Stimulated activated CD4-positive, alpha-beta T cell treated with anti-CD3 and anti-CD28 coated beads, Interleukin-4, amount 100 ng/mL, for 1 hour (primary cell): Measurements from ENCODE around the gene CALN1.
"Not testable (repeated sequence)": the region's sequence is repeated elsewhere in the genome, so short reads cannot be mapped to it uniquely, and the experiment has no call there.

ENCODE experiments used
- DNase-seq: peaks from one replicate; pipeline ENCODE4 v3.0.0-alpha.2; 2020

The CALN1 gene

GRCh38 chr7:71961283-71961682 is 450.9 kb downstream of the CALN1 start:
- DNase-seq, result no peak

DNA sequence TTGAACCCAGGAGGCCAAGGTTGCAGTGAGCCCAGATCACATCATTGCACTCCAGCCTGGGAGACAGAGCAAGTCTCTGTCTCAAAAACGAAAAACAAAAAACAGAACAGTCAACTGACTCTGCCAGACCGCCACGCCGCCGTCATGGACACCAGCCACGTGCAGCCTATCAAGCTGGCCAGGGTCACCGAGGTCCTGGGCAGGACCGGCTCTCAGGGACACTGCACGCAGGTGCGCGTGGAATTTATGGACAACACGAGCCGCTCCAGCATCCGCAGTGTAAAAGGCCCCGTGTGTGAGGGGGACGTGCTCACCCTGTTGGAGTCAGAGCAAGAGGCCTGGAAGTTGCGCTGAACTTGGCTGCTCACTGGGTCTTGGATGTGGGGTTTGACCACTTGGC is 470.0 kb downstream of the CALN1 start:
- no peak for DNase-seq

- DNase-seq, result no peak
Measured at GRCh38 chr7:71937840-71938371, 474.2 kb downstream of the CALN1 start.

- DNase-seq, result no peak
Measured at GRCh38 chr7:71935674-71936073, 476.5 kb downstream of the CALN1 start.

GRCh38 chr7:71933426-71933825 is 478.7 kb downstream of the CALN1 start:
- DNase-seq, result no peak

- DNase-seq, result no peak
Measured at GRCh38 chr7:71925663-71926062, 486.5 kb downstream of the CALN1 start.

DNA sequence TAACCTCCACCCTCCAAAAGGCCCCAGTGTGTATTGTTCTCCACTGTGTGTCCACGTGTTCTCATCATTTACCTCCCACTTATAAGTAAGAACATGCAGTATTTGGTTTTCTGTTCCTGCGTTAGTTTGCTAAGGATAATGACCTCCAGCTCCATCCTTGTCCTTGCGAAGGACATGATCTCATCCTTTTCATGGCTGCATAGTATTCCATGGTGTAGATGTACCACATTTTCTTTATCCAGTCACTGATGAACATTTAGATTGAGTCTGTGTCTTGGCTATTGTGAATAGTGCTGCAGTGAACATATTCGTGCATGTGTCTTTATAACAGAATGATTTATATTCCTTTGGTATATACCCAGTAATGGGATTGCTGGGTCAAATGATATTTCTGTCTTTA is 497.9 kb downstream of the CALN1 start:
- DNase-seq, result not testable (repeated sequence)

DNA sequence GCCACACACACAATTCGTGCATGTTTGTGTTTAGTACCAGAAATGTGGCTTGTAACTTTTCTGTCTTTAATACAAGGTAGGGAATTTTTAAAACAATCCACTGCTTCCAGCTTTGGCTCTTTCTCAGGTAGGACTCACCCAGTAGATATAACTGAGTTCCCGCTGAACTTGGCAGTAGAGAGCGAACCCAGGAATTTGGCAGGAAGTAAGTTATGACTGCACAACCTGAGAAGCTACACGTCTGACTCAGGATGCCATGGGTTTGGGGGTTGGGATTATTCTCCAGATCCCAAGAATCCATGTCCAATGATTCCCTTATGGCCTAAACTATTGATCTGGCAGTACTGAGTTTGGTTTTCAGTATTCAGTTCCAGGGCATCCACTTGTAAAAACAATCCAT is 499.7 kb downstream of the CALN1 start:
- DNase-seq, result no peak

- no peak for DNase-seq
Measured at GRCh38 chr7:71911051-71911450, 501.1 kb downstream of the CALN1 start.

GRCh38 chr7:71905821-71906220 is 506.3 kb downstream of the CALN1 start:
- DNase-seq, result no peak

- no peak for DNase-seq
Measured at GRCh38 chr7:71904484-71904883, 507.7 kb downstream of the CALN1 start.

DNA sequence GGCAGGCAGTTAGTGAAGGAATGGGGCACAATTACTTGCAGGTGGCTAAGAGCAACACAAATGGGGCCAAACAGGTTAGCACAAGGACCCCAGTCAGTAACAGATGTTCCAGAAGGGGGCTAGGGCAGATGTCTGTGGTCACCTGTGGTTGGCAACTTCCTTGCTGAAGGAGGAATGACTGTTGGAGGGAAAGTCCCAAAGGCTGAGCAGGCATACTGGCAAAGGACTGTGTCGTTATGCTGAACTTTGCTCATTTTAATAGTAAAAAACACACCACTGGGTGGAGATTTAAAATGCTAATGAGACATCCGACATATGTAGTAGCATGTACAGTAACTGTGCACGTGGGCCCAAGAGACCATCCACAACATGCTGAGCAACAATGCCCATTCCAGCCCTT is 511.6 kb downstream of the CALN1 start:
- DNase-seq, result no peak

GRCh38 chr7:71896535-71896934 is 515.6 kb downstream of the CALN1 start:
- DNase-seq, result no peak

DNA sequence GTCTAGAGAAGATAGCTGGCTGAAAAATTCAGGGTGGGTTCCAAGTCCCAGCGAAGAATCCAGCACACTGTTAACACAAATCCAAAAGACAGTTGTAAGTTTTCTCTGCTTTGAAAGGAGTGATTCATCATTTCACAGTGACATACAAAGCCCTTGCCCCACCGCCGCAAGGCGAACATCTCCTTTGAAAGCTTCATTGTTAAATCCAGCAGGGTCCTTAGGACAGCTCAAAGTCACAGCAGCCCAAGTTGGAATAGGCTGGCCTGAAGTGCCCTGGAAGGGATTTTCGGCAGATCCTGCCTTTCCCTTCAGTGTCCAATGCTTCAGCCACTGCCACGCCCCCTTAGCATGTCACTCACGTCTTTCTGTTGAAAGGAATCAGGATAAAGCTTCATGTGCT is 526.1 kb downstream of the CALN1 start:
- no peak for DNase-seq

DNA sequence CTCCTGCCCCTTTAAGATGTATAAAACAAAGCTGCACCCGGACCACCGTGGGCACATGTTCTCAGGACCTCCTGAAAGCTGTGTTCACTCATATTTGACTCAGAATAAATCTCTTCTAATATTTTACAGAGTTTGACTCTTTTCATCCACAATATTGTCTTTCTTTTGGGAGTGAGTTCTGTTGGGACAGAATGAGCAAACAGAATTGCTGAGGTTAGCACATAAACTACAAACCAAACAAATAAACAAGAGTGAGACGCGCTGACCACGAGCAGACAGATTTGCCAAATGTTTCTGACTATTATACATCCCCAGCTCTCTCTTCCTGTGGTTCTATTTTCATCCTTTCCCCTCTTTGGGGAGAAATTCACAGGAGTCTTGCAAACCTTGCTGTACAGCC is 526.7 kb downstream of the CALN1 start:
- DNase-seq, result no peak

DNA sequence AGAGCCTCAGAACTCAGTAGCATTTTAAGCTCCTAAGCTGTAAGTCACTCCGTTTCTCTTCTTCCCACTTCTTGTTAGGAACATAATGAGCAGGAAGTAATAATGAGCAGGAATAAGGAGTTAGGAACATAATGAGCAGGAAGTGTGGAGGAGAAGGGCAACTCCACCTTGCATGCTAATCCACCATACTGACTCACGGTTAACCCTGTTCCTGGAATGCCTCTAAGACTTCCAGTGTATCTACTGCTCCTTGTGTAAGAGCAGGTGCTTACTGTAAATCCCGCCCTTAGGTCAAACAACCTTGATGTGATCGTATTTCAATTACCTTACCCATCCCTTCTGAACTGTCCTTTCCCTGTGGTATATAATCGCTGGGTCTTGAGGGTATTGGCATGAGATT is 528.7 kb downstream of the CALN1 start:
- no peak for DNase-seq

DNA sequence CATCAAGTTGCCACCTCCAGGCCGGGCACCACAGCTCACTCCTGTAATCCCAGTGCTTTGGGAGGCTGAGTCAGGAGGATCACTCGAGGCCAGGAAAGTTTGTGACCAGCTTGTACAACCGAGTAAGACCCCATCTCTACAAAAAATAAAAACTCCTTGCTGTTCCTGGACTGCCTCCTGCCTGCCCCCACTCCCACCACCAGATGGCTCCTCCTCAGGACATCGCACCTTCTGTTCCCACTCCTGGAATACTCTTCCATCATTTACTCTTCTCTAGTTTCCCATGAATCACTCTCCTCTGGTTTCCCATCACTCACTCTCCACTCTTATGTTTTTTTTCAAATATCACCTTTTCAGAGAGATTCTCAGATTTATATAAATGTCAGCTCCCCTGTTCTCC is 540.7 kb downstream of the CALN1 start:
- no peak for DNase-seq

GRCh38 chr7:71870812-71871211 is 541.3 kb downstream of the CALN1 start:
- no peak for DNase-seq

DNA sequence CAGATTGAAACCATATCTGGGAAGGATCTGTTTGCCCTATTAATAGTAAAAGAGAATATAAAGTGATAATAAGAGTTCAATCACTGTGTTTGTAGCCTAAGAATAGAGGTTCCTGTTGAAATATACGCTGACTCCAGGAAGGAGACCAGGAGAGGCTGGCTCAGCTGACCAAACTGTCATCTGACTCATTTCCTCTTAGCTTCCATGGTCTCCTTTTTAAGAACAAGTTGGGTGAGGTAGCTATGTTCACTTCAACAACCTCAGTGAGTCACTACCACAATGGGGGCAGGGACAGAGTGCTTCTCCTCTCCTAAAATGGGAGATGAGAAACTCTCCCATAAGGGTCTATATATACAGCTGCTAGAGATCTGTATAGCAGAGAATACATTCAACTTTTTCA is 543.3 kb downstream of the CALN1 start:
- no peak for DNase-seq

DNA sequence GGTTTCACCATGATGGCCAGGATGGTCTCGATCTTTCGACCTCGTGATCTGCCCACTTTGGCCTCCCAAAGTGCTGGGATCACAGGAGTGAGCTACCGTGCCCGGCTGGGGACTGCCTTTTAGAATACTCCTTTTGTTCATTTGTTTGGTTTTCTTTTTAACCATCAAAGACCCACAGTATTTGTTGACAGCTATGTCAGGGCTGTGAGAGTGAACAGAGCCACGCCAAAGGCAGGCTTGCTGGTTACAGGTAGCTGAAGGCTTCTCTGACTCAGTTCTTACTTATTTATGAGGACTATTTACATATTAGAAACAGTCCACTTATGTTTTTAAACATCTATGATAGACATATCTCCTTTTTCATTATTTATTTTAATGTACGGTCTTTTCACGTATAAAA is 544.5 kb downstream of the CALN1 start:
- no peak for DNase-seq

GRCh38 chr7:71865172-71865571 is 547.0 kb downstream of the CALN1 start:
- no peak for DNase-seq

GRCh38 chr7:71864130-71864529 is 548.0 kb downstream of the CALN1 start:
- no peak for DNase-seq

- DNase-seq, result no peak
Measured at GRCh38 chr7:71860572-71860971, 551.6 kb downstream of the CALN1 start.

- DNase-seq, result no peak
Measured at GRCh38 chr7:71857338-71857737, 554.8 kb downstream of the CALN1 start.

- no peak for DNase-seq
Measured at GRCh38 chr7:71854546-71855397, 557.4 kb downstream of the CALN1 start.
